Raji (cell line): ENCODE results near the gene HSF5.

ENCODE experiments used
- POLR2A ChIP-seq: IDR thresholded peaks from 2 replicates; pipeline ENCODE4 v1.6.1; 2011; ENCODE audit warnings: low read depth, low read length, control low read depth; ENCODE audit not compliant: insufficient read depth

Gene HSF5

DNA sequence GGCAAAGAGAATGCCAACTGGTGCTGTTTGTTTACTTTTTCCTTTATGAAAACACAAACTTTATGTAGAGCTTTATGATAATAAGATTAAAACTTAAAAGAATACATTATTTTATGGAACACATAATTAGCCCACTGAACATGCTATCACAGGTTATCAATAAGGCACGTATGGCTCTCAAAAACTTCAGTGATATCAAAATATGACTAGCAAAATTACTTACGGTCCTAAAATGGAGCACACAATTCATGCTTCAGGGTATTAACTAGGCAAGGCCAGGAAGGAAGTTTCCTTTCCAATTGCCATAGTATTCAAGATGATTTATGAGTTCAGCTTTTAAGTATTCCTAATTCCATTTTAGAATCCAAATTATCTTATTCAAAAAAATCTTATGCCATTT lies 74.5 kb downstream of the HSF5 start:
- no peak for TF ChIP-seq POLR2A

DNA sequence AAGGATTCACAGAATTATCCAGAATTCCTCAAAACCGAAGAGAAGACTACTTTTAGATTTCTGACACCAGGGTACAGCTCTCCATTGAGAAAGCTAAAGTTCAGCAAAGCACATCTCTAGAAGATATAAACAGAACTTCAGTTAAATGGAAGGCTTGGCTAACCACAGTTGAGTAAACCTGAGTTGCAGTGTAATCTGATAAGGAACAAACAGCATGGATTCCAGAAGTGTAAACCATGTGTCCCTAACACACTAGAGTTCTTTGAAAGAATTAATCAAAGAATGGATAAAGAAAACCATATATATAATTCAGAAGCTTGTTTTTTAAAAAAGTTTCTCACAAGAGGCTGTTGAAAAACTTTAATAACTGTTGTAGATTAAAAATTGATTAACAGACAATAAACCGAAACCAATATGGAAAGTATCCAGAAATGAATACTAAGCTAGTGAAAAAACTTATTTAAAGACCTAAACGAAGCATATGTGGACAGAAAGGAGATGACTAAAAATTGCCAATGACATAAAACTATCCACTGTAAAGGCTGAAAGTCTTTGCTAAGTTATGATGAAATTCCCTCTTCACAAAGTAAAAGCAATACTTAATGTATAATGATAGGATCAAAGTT lies 75.1 kb downstream of the HSF5 start:
- no peak for TF ChIP-seq POLR2A

DNA sequence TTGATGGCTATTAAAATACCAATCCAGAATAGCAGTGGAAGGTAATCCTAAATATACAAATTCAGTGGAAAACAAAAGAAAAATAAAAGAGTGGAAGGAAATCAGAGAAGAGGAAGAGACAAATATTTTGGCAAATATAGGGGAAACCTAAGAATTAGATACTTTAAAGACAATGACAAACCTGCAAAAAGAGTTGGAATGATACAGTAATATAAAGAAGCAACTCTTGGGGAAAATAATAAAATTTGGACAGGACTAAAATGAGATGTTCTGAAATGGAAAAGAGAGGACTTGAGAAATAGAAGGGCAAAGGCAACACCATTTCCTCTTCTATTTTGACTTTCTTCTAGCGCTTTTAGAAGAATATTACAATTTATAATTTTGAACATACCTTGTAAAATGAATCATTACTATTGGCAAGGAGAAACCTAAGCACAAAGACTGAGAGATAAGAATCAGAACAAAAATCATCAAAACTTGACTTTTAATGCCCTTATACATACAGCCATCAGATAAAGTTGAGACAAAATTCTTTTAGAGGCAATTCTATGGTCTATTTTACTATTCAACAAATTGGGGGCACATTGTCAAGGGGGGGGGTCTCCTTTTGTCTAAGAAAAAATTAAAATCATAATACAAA lies 76.0 kb downstream of the HSF5 start:
- TF ChIP-seq POLR2A = no peak

DNA sequence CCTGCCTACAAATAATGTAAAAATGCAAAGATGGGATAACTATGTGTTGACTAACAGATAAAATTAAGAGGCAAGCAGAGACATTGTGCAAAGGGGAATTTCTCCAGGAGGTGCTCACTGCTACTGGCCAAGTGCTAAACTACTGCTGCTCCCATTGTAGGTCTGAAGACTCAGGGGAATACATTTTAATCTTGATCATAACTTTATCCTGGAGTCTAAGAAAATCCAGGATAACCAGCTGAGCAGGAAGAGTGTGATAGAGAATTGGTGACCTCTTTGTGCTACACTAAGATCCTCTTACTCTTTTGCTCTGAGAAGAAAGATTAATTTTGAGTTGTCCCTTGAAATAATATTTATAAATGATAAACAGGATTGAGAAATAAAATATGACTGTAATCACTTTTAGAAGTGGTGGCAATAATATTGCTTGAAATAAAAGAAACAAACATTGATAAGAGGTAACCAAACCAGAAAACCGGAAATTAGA lies 76.8 kb downstream of the HSF5 start:
- TF ChIP-seq POLR2A = no peak

DNA sequence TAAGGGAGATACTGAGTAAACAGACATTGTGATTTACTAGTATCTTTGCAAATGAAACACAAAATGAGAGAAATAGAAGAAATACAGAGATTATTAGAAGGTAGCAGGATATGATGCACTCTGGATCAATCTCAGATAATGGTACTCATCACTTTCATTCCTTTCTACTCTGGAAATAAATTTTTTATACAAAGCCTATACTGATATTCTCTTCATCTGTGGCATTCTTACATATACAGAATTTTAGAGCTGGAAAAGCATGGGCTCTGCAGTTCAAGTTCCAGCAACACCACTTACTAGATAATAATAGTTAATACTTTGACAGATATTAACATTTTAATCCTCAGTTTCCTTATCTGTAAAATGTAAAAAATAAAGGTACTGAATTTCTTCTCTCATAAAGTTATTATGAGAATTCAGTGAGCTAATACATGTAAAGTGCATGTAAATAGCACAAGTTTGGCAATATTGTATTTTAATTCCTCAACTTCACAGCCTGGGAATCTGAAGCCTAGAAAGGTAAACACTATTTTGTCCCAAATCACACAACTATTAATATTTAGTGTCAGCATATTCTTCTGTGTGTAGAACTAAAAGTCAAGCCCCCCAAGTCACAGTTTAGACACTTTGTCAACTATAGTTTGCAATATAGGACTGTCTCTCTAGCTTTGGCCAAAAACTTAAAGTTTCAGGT lies 77.3 kb downstream of the HSF5 start:
- TF ChIP-seq POLR2A = no peak

DNA sequence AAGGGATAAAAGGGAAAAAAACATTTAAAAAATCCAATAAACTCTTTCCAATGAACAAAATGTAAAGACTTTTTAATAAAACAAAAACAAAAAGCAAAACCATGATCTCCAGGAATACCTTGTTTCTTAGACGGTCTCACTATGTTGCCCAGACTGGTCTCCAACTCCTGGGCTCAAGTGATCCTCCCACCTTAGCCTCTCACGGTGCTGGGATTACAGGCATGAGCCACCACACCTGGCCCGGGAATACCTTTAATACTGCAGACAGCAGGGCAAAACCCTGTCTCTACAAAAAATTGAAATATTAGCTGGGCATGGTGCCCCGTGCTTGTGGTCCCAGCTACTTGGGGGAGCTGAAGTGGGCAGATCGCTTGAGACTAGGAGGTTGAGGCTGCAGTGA lies 78.8 kb downstream of the HSF5 start:
- no peak for TF ChIP-seq POLR2A

DNA sequence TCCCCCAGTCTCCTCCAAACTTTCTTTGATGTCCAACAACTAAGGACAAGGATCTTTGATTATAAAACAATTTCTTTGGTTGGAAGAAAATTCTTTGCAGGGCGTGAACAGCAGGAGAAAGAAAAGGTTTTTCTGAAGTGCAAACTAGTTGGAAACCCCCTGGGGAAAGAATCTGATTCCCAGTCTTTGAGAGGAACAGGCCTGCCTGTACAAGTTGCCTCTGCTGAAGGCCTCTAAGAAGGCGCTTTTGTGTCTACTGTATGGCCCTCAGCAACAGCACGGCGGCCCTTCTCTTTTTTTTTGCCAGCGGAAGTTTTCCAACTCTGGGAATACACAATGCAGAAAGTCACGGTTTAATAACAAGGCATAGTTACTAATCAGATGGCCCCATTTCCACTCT lies 84.9 kb downstream of the HSF5 start:
- TF ChIP-seq POLR2A = no peak

DNA sequence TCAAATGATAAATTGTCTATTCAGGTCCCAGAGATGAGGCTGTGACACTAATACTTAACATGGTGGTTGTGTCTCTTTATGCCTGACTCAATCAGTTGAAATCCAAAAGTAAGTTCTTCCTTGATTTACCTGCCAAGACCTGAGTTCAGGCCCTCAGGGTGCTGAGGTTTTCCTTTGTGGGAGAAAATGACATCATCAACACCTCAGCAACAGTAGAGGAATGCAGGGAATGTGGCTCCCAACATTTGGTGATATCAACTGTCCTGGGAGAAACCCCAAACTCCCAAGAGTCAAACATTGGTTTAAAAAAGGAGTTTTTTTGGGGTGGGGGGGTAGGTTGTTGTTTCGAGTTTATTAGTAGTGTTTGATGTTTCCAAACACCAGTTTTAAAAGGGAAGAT lies 85.5 kb downstream of the HSF5 start:
- TF ChIP-seq POLR2A = no peak

DNA sequence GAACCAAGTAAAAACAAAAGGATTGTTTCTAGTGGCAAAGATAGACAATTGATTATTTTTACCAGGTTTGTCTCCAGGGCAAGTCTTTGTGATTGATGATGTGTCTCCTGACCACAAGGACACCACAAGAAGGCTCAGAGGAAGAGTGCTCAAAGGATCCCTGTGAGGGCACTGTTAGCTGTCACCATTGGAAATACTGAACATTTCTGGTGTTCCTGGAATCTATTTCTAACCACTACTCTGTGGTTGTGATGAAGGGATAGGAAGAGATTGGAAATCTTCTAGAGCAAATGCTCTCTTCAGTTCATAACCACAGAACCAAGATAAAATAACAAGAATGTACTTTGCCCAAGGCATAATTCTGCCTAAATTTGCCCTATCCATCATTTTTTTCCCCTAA lies 86.2 kb downstream of the HSF5 start:
- no peak for TF ChIP-seq POLR2A

DNA sequence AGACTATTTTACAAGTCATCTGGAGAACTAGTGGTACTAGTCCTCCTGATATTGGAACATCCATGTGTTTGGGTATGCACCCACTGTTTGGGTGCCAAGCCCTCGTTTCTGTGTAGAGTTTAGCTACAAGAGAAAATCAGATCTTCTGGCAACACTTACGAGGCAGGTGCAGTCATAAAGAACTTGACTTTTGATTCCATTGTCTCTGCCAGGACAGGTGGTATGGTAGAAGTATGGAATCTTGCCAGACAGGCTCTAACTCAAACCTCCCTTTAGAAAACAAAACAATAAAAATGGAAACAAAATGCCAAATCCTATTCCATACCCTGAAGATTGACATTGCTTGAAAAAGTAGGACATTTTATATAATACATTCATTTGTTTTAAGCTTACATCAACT lies 86.9 kb downstream of the HSF5 start:
- TF ChIP-seq POLR2A = no peak

DNA sequence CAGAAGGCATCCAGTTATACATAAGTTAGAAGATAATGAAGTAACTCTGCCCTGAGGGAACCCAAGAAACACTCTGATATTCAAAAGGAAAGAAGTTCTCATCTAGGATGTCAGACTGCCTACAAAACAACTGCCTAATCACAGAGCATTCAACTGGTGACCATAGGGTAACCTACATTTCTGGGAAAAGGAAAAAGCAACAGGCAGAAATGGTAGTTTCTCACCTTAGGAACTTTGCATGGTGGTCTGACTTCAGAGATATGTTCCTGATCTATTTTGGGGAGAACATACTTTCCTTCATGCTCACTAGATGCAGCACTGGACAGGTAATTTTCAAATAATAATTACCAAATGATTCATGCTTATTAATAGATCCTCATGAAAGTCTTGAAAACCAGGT lies 87.4 kb downstream of the HSF5 start:
- no peak for TF ChIP-seq POLR2A

DNA sequence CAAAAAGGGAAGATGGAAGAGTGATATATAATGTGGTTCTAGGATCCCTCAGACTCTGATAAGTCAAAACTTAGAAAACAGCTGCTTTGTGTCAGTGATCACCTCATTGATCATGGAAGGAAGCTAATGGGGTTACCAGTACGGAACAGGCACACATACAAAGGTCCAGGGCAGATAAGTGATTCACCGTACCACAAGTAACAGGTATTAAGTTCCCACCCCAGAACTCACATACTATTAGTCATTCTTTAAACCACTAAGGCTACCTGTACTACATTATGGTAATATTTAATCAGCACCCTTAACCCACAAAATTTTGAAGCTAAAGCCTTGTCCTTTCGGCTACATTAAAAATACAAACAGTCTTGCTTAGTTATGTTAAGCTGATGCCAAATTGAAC lies 88.2 kb downstream of the HSF5 start:
- no peak for TF ChIP-seq POLR2A

DNA sequence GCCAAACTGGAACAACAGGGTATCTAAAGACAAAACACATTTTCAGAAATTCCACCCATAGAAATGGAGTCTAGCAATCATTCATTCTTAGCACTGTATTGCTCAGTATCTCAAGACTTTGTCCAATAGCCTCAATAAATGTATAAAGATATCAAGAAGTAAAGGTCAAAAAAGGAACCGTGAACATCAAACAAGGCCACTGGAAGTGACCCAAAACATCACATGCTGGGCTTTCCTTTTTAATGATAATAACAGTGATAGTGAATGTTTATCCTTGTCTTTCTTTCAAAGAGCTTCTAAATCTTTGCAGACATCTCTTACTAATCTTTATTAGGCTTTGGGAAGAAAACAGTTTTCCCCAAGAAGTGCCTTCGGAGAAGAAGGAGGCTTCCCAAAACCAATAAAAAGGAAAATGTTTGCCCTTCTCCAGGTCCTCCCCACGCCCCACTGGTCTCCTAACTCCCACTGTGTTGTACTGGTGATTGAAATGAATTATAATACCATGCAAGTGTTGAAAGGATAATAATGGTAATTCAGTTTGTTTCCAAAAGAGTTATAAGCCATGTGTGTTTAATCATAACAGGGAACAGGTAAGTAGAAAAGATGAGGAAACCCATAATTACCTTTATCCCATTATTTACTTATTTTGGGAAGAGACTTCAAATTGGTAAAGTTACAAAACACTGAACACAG lies 89.5 kb downstream of the HSF5 start:
- no peak for TF ChIP-seq POLR2A

DNA sequence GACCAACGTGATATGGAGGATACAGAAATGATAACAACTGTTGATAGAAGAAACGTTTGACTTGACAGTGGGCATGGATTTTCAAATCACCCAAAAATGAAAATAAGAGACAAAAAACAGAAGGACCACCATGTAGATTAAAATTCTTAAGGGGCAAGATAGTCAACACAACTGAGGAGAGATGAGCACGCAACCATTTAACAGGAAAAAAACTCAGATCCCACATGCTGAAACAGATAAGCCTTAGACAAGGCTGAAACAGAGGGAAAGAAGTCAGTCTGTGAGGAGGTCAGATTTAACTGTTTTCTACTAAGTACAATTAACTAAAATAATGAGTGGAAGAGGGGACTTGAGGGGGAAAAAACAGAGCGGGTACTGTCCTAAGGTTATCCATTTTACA lies 92.0 kb downstream of the HSF5 start:
- no peak for TF ChIP-seq POLR2A

DNA sequence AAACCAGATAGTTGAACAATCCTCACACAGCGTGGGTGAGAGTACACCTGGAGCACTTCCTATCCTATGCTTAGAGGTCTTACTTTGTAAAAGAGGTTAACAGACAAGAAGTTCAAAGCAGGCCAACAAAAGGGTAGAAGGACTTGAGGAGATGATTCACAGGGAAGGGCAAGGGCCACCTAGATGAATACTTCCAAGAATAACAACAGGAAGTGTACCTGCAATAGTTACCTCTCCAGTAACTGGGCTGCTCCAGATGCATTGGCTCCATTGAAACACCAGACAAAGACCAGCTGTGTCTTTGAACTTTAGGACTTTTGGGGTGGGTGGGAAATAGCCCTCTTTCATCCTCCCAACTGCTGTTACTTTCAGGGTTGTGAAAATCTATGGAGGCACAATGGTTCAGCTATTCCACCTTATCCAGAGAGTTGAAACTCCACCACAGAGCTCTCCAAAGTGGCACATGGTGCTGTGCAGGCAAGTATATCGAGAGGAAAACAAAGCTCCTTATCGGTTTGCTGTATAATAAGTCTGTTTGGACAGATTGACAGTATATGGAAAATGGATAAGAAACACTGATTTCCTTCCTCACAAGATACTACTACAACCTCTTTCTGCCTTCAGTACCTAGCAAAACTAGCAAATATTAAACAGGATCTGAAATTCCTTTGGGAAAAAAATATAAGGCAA lies 93.5 kb downstream of the HSF5 start:
- TF ChIP-seq POLR2A = no peak

DNA sequence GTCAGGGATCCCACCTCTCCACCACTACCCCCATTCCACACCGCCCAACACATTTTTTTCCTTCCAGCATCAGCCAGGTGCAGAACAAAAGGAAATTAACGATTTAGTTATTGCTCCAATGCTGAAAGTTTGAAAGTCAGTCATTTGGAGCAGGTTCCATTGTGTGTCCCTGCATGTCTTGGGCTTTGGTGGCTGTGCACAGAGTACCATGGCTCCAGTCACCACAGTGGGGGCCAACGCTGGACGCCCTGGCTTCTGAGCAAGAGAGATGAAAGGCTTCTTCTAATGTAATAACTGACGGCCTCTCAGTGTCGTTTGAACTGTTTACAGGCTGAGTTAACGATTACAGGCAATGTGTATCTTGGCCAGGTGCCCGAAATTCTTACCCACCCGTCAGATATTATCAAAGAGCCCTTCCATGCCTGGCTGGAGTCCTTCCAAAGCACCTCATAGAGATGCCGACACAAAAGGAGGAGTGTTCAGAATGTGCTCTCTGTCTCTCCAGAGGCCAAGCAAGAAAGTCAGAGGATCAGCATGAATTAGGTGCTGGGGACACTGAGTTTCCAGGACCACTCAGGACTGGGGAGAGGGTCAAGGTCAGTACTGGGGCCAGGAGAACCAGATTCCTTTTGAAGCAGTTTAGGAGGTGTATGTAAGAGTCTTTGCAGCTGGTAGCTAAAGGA lies 96.8 kb downstream of the HSF5 start:
- no peak for TF ChIP-seq POLR2A
